Stimulated activated naive CD8-positive, alpha-beta T cell treated with anti-CD3 and anti-CD28 coated beads, Interleukin-15, amount 100 ng/mL, for 72 hours (primary cell): ENCODE measurements around the gene ARHGAP24.
A peak's percentile ranks its signal among the peaks of the same experiment; 100 is the strongest.

Source experiments
- ATAC-seq: fragments of 150-1000 bp; cut with Tn5 transposase; 2 replicates; pipeline ENCODE4 v1.10.0; 2021; ENCODE audit warnings: mild to moderate bottlenecking, moderate library complexity
- DNase-seq, 2 donors: peaks; one replicate each; pipeline ENCODE4 v3.0.0; 2021 to 2022
- H3K27ac Mint-ChIP-seq, 2 donors: one replicate each; pipeline ENCODE4 v1.8.0; 2022; ENCODE audit warnings: mild to moderate bottlenecking in 2 of 2, mixed read lengths in 2 of 2, moderate library complexity in 2 of 2
- H3K27me3 Mint-ChIP-seq: one replicate; pipeline ENCODE4 v1.8.0; 2022; ENCODE audit warnings: mixed read lengths
- H3K4me1 Mint-ChIP-seq: one replicate; pipeline ENCODE4 v1.8.0; 2022; ENCODE audit warnings: mild to moderate bottlenecking, mixed read lengths
- H3K4me3 Mint-ChIP-seq, 2 donors: one replicate each; pipeline ENCODE4 v1.8.0; 2022; ENCODE audit warnings: mild to moderate bottlenecking in 2 of 2, mixed read lengths in 2 of 2, moderate library complexity in 1 of 2
- H3K9me3 Mint-ChIP-seq, 2 donors: one replicate each; pipeline ENCODE4 v1.8.0; 2022; ENCODE audit warnings: mixed read lengths in 2 of 2

The ARHGAP24 gene

GRCh38 chr4:85919200-85919887, 444.4 kb downstream of the ARHGAP24 start:
- DNase-seq = no peak
- no peak overlapping the region for H3K4me3 Mint-ChIP-seq
- H3K4me1 Mint-ChIP-seq = no peaks in the 10 kb centered on the region
- no peak for ATAC-seq
- peaks cover 0 to 6% of the 10 kb centered on the region in 2 donors for H3K9me3 Mint-ChIP-seq
- H3K27me3 Mint-ChIP-seq = no peaks in the 10 kb centered on the region
- no peak overlapping the region for H3K27ac Mint-ChIP-seq

- Mint-ChIP-seq H3K9me3 (no peaks in the 10 kb centered on the region), H3K4me3 (no peak overlapping the region), H3K27ac (no peak overlapping the region), H3K4me1 (peaks cover 11% of the 10 kb centered on the region), H3K27me3 (peaks cover 13% of the 10 kb centered on the region)
- DNase-seq (no peak), ATAC-seq (no peak)
Measured at GRCh38 chr4:85925071-85925470, 450.1 kb downstream of the ARHGAP24 start.

DNA sequence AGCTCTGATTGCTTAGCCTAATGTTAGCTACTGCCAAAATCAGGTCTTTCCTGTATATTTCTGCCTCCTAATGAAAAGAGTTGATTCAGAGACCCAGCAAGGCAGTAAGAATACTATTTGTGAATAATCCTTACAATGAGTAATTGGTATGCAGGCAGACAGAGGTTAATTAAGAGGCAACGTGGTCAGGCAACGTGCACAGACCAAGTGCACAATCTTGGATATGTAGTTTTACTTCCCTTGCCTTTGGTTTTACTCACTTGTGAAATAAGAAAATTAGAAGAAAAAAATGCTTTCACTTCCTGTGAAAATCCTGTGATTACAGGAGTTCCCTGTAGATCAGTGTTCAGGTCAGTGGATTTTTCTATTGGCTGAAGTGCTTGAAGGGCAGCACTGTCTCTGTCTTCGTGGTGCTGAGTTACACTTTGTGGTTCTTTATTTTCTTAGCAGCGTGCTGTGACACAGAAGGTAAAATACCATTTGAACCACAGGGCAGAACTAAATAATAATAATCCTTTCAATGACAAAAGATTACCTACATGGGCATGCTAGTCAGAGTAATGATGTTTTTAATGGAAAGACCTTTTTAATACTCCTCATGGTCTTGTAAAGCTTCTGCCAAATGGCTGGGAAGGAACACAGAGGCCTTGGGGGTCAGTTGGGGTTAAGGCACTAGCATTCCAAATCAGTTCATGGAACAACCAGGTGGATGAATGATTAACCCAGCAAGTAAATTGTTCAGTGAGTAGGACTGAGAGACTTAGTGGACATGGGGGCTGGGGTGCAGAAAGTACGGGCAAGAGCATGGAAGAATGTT, 454.0 kb downstream of the ARHGAP24 start:
- ATAC-seq = no peak
- H3K9me3 Mint-ChIP-seq = no peaks in the 10 kb centered on the region
- DNase-seq = no peak
- peaks cover 26% of the 10 kb centered on the region for H3K27me3 Mint-ChIP-seq
- H3K27ac Mint-ChIP-seq = no peak overlapping the region
- peaks cover 13% of the 10 kb centered on the region for H3K4me1 Mint-ChIP-seq
- no peak overlapping the region for H3K4me3 Mint-ChIP-seq

- peak; percentile 26 for ATAC-seq
- Mint-ChIP-seq H3K4me1 (peaks cover 13% of the 10 kb centered on the region), H3K27ac (peak overlapping the region in 1 of 2 donors; percentile 59), H3K4me3 (peak overlapping the region in 1 of 2 donors; percentile 16), H3K27me3 (peaks cover 29% of the 10 kb centered on the region), H3K9me3 (no peaks in the 10 kb centered on the region)
- DNase-seq = no peak
Measured at GRCh38 chr4:85929961-85930665, 455.2 kb downstream of the ARHGAP24 start.

DNA sequence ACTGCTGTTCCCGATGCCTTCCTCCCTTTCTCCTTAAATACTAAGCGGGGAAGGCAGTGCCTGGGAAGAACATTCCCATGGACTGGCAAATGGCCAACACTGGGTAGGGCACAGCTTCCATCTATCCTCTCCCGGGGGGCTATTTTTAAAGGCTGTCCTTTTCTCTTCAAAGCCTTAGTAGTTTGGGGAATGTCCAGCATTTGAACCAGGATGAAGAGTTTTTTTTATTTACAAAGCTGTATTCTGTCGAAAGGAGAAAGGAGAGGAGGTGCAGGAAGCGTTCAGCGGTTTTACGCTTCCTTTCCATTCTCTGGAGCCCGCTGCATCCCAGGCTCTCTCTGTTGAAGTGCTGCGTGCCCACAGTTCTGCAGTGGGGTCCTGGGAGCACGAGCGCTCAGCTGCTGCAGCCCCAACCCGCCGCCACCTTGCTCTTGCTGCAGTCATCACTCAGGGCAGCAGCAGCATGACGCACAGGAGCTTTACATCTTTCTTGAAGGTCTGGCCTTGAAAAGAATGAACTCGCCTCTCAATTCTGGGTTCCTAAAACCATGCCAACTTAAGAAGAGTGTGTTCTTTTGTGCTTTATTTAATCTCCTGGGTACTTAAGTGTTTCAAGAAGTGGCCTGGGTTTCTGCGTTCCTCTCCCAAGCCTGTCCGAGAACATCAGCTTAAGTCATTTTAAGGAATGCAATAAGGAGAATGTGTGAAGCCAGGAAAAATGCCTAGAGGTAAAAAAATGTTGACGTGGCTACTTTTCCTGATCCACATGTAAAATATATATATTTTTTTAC, 457.7 kb downstream of the ARHGAP24 start:
- no peak for ATAC-seq
- Mint-ChIP-seq H3K4me1 (peaks cover 13% of the 10 kb centered on the region), H3K27ac (no peak overlapping the region), H3K27me3 (peaks cover 29% of the 10 kb centered on the region), H3K4me3 (no peak overlapping the region), H3K9me3 (no peaks in the 10 kb centered on the region)
- DNase-seq = no peak

- no peaks in the 10 kb centered on the region for H3K9me3 Mint-ChIP-seq
- DNase-seq = no peak
- H3K27ac Mint-ChIP-seq = no peak overlapping the region
- peaks cover 29% of the 10 kb centered on the region for H3K27me3 Mint-ChIP-seq
- no peak overlapping the region for H3K4me3 Mint-ChIP-seq
- peaks cover 13% of the 10 kb centered on the region for H3K4me1 Mint-ChIP-seq
- ATAC-seq = no peak
Measured at GRCh38 chr4:85933291-85933640, 458.3 kb downstream of the ARHGAP24 start.

DNA sequence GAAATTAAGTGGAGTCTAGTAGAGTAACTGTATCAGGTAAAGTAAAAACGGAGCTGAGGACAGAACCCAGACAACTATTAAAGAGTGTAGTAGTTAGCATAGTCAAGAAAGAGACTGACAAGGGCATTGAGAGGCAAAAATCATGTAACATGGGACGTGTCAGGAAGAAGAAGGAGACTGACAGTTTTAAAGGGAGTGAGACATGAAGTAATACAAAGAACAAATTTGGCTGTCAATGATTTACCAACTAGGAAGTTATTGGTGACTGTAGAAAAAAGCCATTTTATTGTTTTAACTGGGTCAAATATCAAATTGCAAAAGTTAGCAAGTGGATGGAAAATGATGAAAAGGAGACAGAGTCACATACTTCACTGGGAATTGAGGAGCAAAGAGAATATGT, 462.6 kb downstream of the ARHGAP24 start:
- Mint-ChIP-seq H3K9me3 (no peaks in the 10 kb centered on the region), H3K4me3 (no peak overlapping the region), H3K27ac (no peak overlapping the region), H3K27me3 (peaks cover 11% of the 10 kb centered on the region), H3K4me1 (no peaks in the 10 kb centered on the region)
- DNase-seq = no peak
- no peak for ATAC-seq

GRCh38 chr4:85938062-85938461, 463.1 kb downstream of the ARHGAP24 start:
- Mint-ChIP-seq H3K4me1 (no peaks in the 10 kb centered on the region), H3K9me3 (no peaks in the 10 kb centered on the region), H3K27ac (no peak overlapping the region), H3K27me3 (peaks cover 6% of the 10 kb centered on the region), H3K4me3 (no peak overlapping the region)
- DNase-seq (no peak), ATAC-seq (no peak)

- DNase-seq = no peak
- Mint-ChIP-seq H3K9me3 (no peaks in the 10 kb centered on the region), H3K4me3 (no peak overlapping the region), H3K27me3 (peaks cover 4% of the 10 kb centered on the region), H3K4me1 (no peaks in the 10 kb centered on the region), H3K27ac (no peak overlapping the region)
- no peak for ATAC-seq
Measured at GRCh38 chr4:85938902-85939301, 464.0 kb downstream of the ARHGAP24 start.

GRCh38 chr4:85939595-85939994, 464.6 kb downstream of the ARHGAP24 start:
- Mint-ChIP-seq H3K4me1 (no peaks in the 10 kb centered on the region), H3K9me3 (no peaks in the 10 kb centered on the region), H3K4me3 (no peak overlapping the region), H3K27me3 (no peaks in the 10 kb centered on the region), H3K27ac (no peak overlapping the region)
- DNase-seq = no peak
- no peak for ATAC-seq

DNA sequence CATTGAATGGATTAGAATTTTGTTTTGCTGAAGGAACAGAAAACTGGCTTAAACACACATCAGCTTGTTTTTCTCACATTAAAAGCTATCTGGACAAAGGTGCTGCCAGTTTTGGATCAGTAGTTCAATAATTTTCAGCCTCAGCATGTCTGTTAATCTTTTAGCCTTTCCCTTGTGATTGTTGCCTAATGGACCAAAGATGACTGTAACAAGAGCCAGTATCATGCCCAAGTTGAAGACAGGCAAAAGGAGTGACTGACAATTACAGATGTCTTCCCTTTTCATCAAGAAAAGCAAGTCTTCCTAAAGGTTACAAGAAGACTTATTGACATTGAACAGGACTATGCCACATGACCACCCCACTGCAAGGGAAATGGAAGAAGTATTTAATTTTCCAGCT, 465.2 kb downstream of the ARHGAP24 start:
- no peak for ATAC-seq
- H3K27me3 Mint-ChIP-seq = no peaks in the 10 kb centered on the region
- no peaks in the 10 kb centered on the region for H3K9me3 Mint-ChIP-seq
- H3K4me1 Mint-ChIP-seq = no peaks in the 10 kb centered on the region
- DNase-seq = no peak
- H3K4me3 Mint-ChIP-seq = no peak overlapping the region
- H3K27ac Mint-ChIP-seq = no peak overlapping the region

DNA sequence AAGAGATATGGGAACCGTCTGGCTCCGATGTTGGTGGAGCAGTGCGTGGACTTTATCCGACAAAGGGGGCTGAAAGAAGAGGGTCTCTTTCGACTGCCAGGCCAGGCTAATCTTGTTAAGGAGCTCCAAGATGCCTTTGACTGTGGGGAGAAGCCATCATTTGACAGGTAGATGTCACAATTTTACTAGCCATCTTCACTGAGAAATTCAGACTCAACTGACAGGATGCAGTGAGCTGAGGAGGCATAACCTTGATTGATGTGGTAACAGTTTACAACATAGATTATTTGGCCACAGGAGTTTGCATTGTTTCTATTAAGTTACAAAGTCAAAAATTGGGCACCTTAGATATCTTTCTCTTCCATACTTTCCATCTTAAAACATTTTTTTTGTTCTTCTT, 467.2 kb downstream of the ARHGAP24 start:
- no peaks in the 10 kb centered on the region for H3K27me3 Mint-ChIP-seq
- DNase-seq = no peak
- H3K4me1 Mint-ChIP-seq = no peaks in the 10 kb centered on the region
- no peak overlapping the region for H3K4me3 Mint-ChIP-seq
- H3K27ac Mint-ChIP-seq = no peak overlapping the region
- no peak for ATAC-seq
- H3K9me3 Mint-ChIP-seq = no peaks in the 10 kb centered on the region

- Mint-ChIP-seq H3K4me3 (no peak overlapping the region), H3K9me3 (no peaks in the 10 kb centered on the region), H3K27ac (no peak overlapping the region), H3K4me1 (no peaks in the 10 kb centered on the region), H3K27me3 (no peaks in the 10 kb centered on the region)
- DNase-seq (no peak), ATAC-seq (no peak)
Measured at GRCh38 chr4:85946821-85947220, 471.9 kb downstream of the ARHGAP24 start.

GRCh38 chr4:85951099-85951498, 476.1 kb downstream of the ARHGAP24 start:
- DNase-seq = no peak
- H3K4me3 Mint-ChIP-seq = no peak overlapping the region
- H3K4me1 Mint-ChIP-seq = no peaks in the 10 kb centered on the region
- ATAC-seq = no peak
- H3K9me3 Mint-ChIP-seq = no peaks in the 10 kb centered on the region
- H3K27me3 Mint-ChIP-seq = no peaks in the 10 kb centered on the region
- no peak overlapping the region for H3K27ac Mint-ChIP-seq

GRCh38 chr4:85952528-85952927, 477.6 kb downstream of the ARHGAP24 start:
- Mint-ChIP-seq H3K4me3 (no peak overlapping the region), H3K9me3 (no peaks in the 10 kb centered on the region), H3K27ac (no peak overlapping the region), H3K4me1 (no peaks in the 10 kb centered on the region), H3K27me3 (no peaks in the 10 kb centered on the region)
- DNase-seq (no peak), ATAC-seq (no peak)
